Upper lobe of left lung (tissue), 6 donors: Measurements from ENCODE around the gene PGAM2. TPM values are rescaled to one million over a fixed set of nuclear protein-coding genes. Genes with fewer than 3 reads are reported as not detected.

ENCODE experiments used
- ATAC-seq, 2 donors: fragments of 200-7000 bp; cut with Tn5 transposase; one replicate each; pipeline ENCODE4 v1.9.1; 2022; ENCODE audit warnings: mild to moderate bottlenecking in 2 of 2, moderate library complexity in 2 of 2; ENCODE audit not compliant: low FRiP score in 2 of 2
- DNase-seq, 2 donors: peaks; one replicate each; pipeline ENCODE4 v3.0.0-alpha.2; 2019 to 2020
- H3K27ac ChIP-seq, 4 donors: fragments of 200-600 bp; sonication (generic); one replicate each; pipeline ENCODE4 v1.5.1; 2016 to 2019
- H3K27me3 ChIP-seq, 4 donors: fragments of 200-600 bp; sonication (generic); one replicate each; pipeline ENCODE4 v1.5.1; 2017 to 2019
- H3K36me3 ChIP-seq, 4 donors: fragments of 200-600 bp; sonication (generic); one replicate each; pipeline ENCODE4 v1.5.1; 2016 to 2019
- H3K4me1 ChIP-seq, 4 donors: fragments of 200-600 bp; sonication (generic); one replicate each; pipeline ENCODE4 v1.5.1; 2018 to 2019
- H3K4me3 ChIP-seq, 4 donors: fragments of 200-600 bp; sonication (generic); one replicate each; pipeline ENCODE4 v1.5.1; 2017 to 2019; ENCODE audit warnings: mild to moderate bottlenecking in 2 of 4, moderate library complexity in 1 of 4
- H3K9me3 ChIP-seq, 4 donors: fragments of 200-600 bp; sonication (generic); one replicate each; pipeline ENCODE4 v1.5.1; 2018 to 2019
- CTCF ChIP-seq, 6 experiments: fragments of 450-650 bp in 4 of 6; fragments of 200-600 bp in 2 of 6; sonication (generic) in 2 of 6; IDR thresholded peaks; one replicate each; pipeline ENCODE4 v1.5.1; 2016 to 2019; ENCODE audit warnings: antibody characterized with exemption in 6 of 6
- EP300 ChIP-seq, 4 donors: sonication (generic); formaldehyde crosslinking; IDR thresholded peaks; one replicate each; pipeline ENCODE4 v1.5.1; 2017; ENCODE audit warnings: antibody characterized with exemption in 4 of 4, control low read depth in 2 of 4
- POLR2A ChIP-seq, 4 donors: fragments of 450-650 bp; IDR thresholded peaks; one replicate each; pipeline ENCODE4 v1.5.1; 2016 to 2017; ENCODE audit warnings: antibody characterized with exemption in 4 of 4, mild to moderate bottlenecking in 2 of 4
- POLR2AphosphoS5 ChIP-seq, 2 donors: sonication (generic); formaldehyde crosslinking; IDR thresholded peaks; one replicate each; pipeline ENCODE4 v1.5.1; 2017; ENCODE audit warnings: antibody characterized with exemption in 2 of 2
- WGBS, 2 donors: methylation state at CpG; one replicate each; pipeline ENCODE4 v1.1.5; 2017 to 2018; 5-methylcytosine and 5-hydroxymethylcytosine counted together
- total RNA-seq, 6 donors: library from RNA; depleted of rRNA in 4 of 6; stranded (reverse); fragments of >200 nt in 4 of 6; gene quantifications; one replicate each; pipeline versions ENCODE4 v1.1.0 to v1.2.1, GENCODE V29; 2016 to 2021
- donor health status: DM: no; HTN: no; CAD: no; lungs with moderate emphysema.
- donor health status: DM: no; HTN: yes; CAD: no; lungs with severe emphysema.

Gene PGAM2
- total RNA-seq, 6 donors from 2014 or later: 0.26 to 0.91 (median 0.75) TPM; not detected in 2

GRCh38 chr7:44064791-44065430 is 456 bp downstream of the PGAM2 start:
- ATAC-seq: peak; percentile 1 to 4
- Histone ChIP-seq H3K36me3 (peaks cover 12 to 28% (median 24%) of the 10 kb centered on the region in 4 donors), H3K4me3 (no peak overlapping the region), H3K9me3 (no peaks in the 10 kb centered on the region), H3K4me1 (peaks cover 11 to 26% (median 22%) of the 10 kb centered on the region in 4 donors), H3K27ac (no peak overlapping the region), H3K27me3 (no peaks in the 10 kb centered on the region)
- TF ChIP-seq CTCF (IDR thresholded peaks at IDR 0.05) (no peak), POLR2A (IDR thresholded peaks at IDR 0.05) (no peak), EP300 (IDR thresholded peaks at IDR 0.05) (no peak), POLR2AphosphoS5 (IDR thresholded peaks at IDR 0.05) (no peak)
- peak in 1 of 2 donors; percentile 79 for DNase-seq
- 30% methylated on average over 6 to 33 of the region's 33 CpGs for WGBS, 2 donors

- WGBS, 2 donors: 18 to 41% methylated on average over 5 to 16 of the region's 16 CpGs
- H3K36me3 ChIP-seq: peaks cover 21 to 37% (median 33%) of the 10 kb centered on the region in 4 donors
- ATAC-seq: no peak
Observed at GRCh38 chr7:44063894-44064651, 1.3 kb downstream of the PGAM2 start.

GRCh38 chr7:44063547-44063893 is 1.8 kb downstream of the PGAM2 start:
- no peak overlapping the region for H3K27ac ChIP-seq
- peaks cover 11 to 26% (median 22%) of the 10 kb centered on the region in 4 donors for H3K4me1 ChIP-seq
- DNase-seq: no peak
- H3K9me3 ChIP-seq: no peaks in the 10 kb centered on the region
- peaks cover 26 to 42% (median 38%) of the 10 kb centered on the region in 4 donors for H3K36me3 ChIP-seq
- H3K27me3 ChIP-seq: no peaks in the 10 kb centered on the region
- ATAC-seq: no peak
- no peak overlapping the region for H3K4me3 ChIP-seq
- WGBS, 2 donors: 53 to 63% methylated on average over 8 to 10 of the region's 10 CpGs
- TF ChIP-seq CTCF (IDR thresholded peaks at IDR 0.05): no peak
- TF ChIP-seq POLR2AphosphoS5 (IDR thresholded peaks at IDR 0.05): no peak

More at GRCh38 chr7:44063894-44064651, 1.3 kb downstream of the PGAM2 start:
- Histone ChIP-seq H3K27me3 (no peaks in the 10 kb centered on the region), H3K4me1 (peaks cover 11 to 26% (median 22%) of the 10 kb centered on the region in 4 donors), H3K27ac (no peak overlapping the region), H3K9me3 (no peaks in the 10 kb centered on the region), H3K4me3 (no peak overlapping the region)
- no peak for TF ChIP-seq CTCF (IDR thresholded peaks at IDR 0.05)
- DNase-seq: peak in 1 of 2 donors; percentile 20

- Histone ChIP-seq H3K27ac (peak overlapping the region in 1 of 4 donors; percentile 4), H3K9me3 (no peaks in the 10 kb centered on the region), H3K36me3 (peaks cover 32 to 49% (median 44%) of the 10 kb centered on the region in 4 donors), H3K4me3 (no peak overlapping the region), H3K4me1 (peaks cover 11 to 25% (median 22%) of the 10 kb centered on the region in 4 donors), H3K27me3 (no peaks in the 10 kb centered on the region)
- ATAC-seq (no peak), DNase-seq (no peak)
- 76 to 89% methylated on average over 3 of the region's 3 CpGs for WGBS, 2 donors
- TF ChIP-seq POLR2A (IDR thresholded peaks at IDR 0.05): no peak
- TF ChIP-seq POLR2AphosphoS5 (IDR thresholded peaks at IDR 0.05): no peak
- no peak for TF ChIP-seq EP300 (IDR thresholded peaks at IDR 0.05)
- no peak for TF ChIP-seq CTCF (IDR thresholded peaks at IDR 0.05)
Observed at GRCh38 chr7:44062903-44063295, 2.5 kb downstream of the PGAM2 start.
